HG03432 (cell line): ENCODE data around the gene CA7.
"Not testable (repeated sequence)": the region's sequence is repeated elsewhere in the genome, so short reads cannot be mapped to it uniquely, and the experiment has no call there.

ENCODE experiments used
- ATAC-seq: cut with Tn5 transposase; IDR thresholded peaks from one replicate; pipeline ENCODE4 v1.9.1; 2021; ENCODE audit warnings: mild to moderate bottlenecking, moderate library complexity; ENCODE audit not compliant: unreplicated experiment

Gene CA7

GRCh38 chr16:66846266-66846665, 2.1 kb downstream of the CA7 start:
- no peak for ATAC-seq

- no peak for ATAC-seq
Observed at GRCh38 chr16:66846831-66847230, 2.6 kb downstream of the CA7 start.

- ATAC-seq: no peak
Observed at GRCh38 chr16:66847533-66848067, 3.4 kb downstream of the CA7 start.

- no peak for ATAC-seq
Observed at GRCh38 chr16:66848172-66848571, 4.0 kb downstream of the CA7 start.

- no peak for ATAC-seq
Observed at GRCh38 chr16:66849021-66849420, 4.8 kb downstream of the CA7 start.

- ATAC-seq: no peak
Observed at GRCh38 chr16:66849549-66849948, 5.3 kb downstream of the CA7 start.

- no peak for ATAC-seq
Observed at GRCh38 chr16:66850115-66850815, 6.1 kb downstream of the CA7 start.

GRCh38 chr16:66851166-66851964, 7.2 kb downstream of the CA7 start:
- no peak for ATAC-seq

GRCh38 chr16:66853261-66854139, 9.3 kb downstream of the CA7 start:
- no peak for ATAC-seq

- ATAC-seq: no peak
Observed at GRCh38 chr16:66856184-66856730, 12.0 kb downstream of the CA7 start.

- ATAC-seq: no peak
Observed at GRCh38 chr16:66856801-66857200, 12.6 kb downstream of the CA7 start.

GRCh38 chr16:66857437-66857836, 13.2 kb downstream of the CA7 start:
- ATAC-seq: no peak

GRCh38 chr16:66858740-66859396, 14.7 kb downstream of the CA7 start:
- ATAC-seq: peak; percentile 78

- peak; percentile 9 for ATAC-seq
Observed at GRCh38 chr16:66859397-66860068, 15.3 kb downstream of the CA7 start.

GRCh38 chr16:66862023-66862520, 17.9 kb downstream of the CA7 start:
- no peak for ATAC-seq

- no peak for ATAC-seq
Observed at GRCh38 chr16:66863707-66864106, 19.5 kb downstream of the CA7 start.

GRCh38 chr16:66869424-66869823, 25.2 kb downstream of the CA7 start:
- no peak for ATAC-seq

- ATAC-seq: not testable (repeated sequence)
Observed at GRCh38 chr16:66871363-66871762, 27.1 kb downstream of the CA7 start.

- no peak for ATAC-seq
Observed at GRCh38 chr16:66871840-66872239, 27.6 kb downstream of the CA7 start.

- ATAC-seq: no peak
Observed at GRCh38 chr16:66872559-66872942, 28.3 kb downstream of the CA7 start.
